ENCODE measurements around the gene ZBTB8A. TPM values are rescaled to one million over a fixed set of nuclear protein-coding genes. Genes with fewer than 3 reads are reported as not detected.
"Not testable (repeated sequence)": the region's sequence is repeated elsewhere in the genome, so short reads cannot be mapped to it uniquely, and the experiment has no call there.

The ZBTB8A gene
- total RNA-seq, 3 donors from 2014 or later = 0.19 to 0.24 (median 0.23) TPM

GRCh38 chr1:32518976-32519375 lies 20.3 kb upstream of the ZBTB8A start:
- ATAC-seq (no peak), DNase-seq (no peak)
- Mint-ChIP-seq H3K4me1 (ENCODE audit: low read depth) (peaks cover 2% of the 10 kb centered on the region), H3K9me3 (no peaks in the 10 kb centered on the region), H3K4me3 (no peak overlapping the region), H3K27me3 (ENCODE audit: low read depth) (peaks cover 15% of the 10 kb centered on the region), H3K36me3 (ENCODE audit: insufficient read depth) (no peaks in the 10 kb centered on the region)

- Mint-ChIP-seq H3K4me1 (ENCODE audit: low read depth) (peaks cover 2% of the 10 kb centered on the region), H3K36me3 (ENCODE audit: insufficient read depth) (no peaks in the 10 kb centered on the region)
Observed at GRCh38 chr1:32521165-32521564, 18.1 kb upstream of the ZBTB8A start.

GRCh38 chr1:32525053-32525452 lies 14.2 kb upstream of the ZBTB8A start:
- no peak for ATAC-seq
- Mint-ChIP-seq H3K27me3 (ENCODE audit: low read depth) (peaks cover 15% of the 10 kb centered on the region), H3K9me3 (no peaks in the 10 kb centered on the region), H3K4me1 (ENCODE audit: low read depth) (peaks cover 2% of the 10 kb centered on the region), H3K36me3 (ENCODE audit: insufficient read depth) (no peaks in the 10 kb centered on the region), H3K4me3 (no peak overlapping the region)
- DNase-seq = no peak

More at GRCh38 chr1:32521165-32521564, 18.1 kb upstream of the ZBTB8A start:
- Mint-ChIP-seq H3K27me3 (ENCODE audit: low read depth) (peaks cover 13% of the 10 kb centered on the region), H3K9me3 (no peaks in the 10 kb centered on the region), H3K4me3 (peak overlapping the region; percentile 55)
- DNase-seq (no peak), ATAC-seq (no peak)

GRCh38 chr1:32525661-32526444 lies 13.4 kb upstream of the ZBTB8A start:
- no peak for DNase-seq
- H3K4me3 Mint-ChIP-seq = no peak overlapping the region
- H3K4me1 Mint-ChIP-seq (ENCODE audit: low read depth) = no peaks in the 10 kb centered on the region
- no peaks in the 10 kb centered on the region for H3K36me3 Mint-ChIP-seq (ENCODE audit: insufficient read depth)
- no peaks in the 10 kb centered on the region for H3K9me3 Mint-ChIP-seq
- ATAC-seq = no peak
- H3K27me3 Mint-ChIP-seq (ENCODE audit: low read depth) = peaks cover 13% of the 10 kb centered on the region

GRCh38 chr1:32528550-32528949 lies 10.7 kb upstream of the ZBTB8A start:
- ATAC-seq; H3K36me3 Mint-ChIP-seq (ENCODE audit: insufficient read depth); H3K4me1 Mint-ChIP-seq (ENCODE audit: low read depth); H3K27me3 Mint-ChIP-seq (ENCODE audit: low read depth); H3K9me3 Mint-ChIP-seq; DNase-seq; H3K4me3 Mint-ChIP-seq: not testable (repeated sequence)

GRCh38 chr1:32533792-32534327 lies 5.4 kb upstream of the ZBTB8A start:
- DNase-seq (no peak), ATAC-seq (no peak)
- peaks cover under 1% of the 10 kb centered on the region for H3K4me1 Mint-ChIP-seq (ENCODE audit: low read depth)
- H3K9me3 Mint-ChIP-seq = no peaks in the 10 kb centered on the region
- no peak overlapping the region for H3K4me3 Mint-ChIP-seq
- H3K27me3 Mint-ChIP-seq (ENCODE audit: low read depth) = peaks cover 22% of the 10 kb centered on the region
- no peaks in the 10 kb centered on the region for H3K36me3 Mint-ChIP-seq (ENCODE audit: insufficient read depth)

GRCh38 chr1:32536117-32536516 lies 3.1 kb upstream of the ZBTB8A start:
- peaks cover 9% of the 10 kb centered on the region for H3K4me1 Mint-ChIP-seq (ENCODE audit: low read depth)
- H3K4me3 Mint-ChIP-seq = no peak overlapping the region
- no peaks in the 10 kb centered on the region for H3K9me3 Mint-ChIP-seq
- peaks cover 38% of the 10 kb centered on the region for H3K27me3 Mint-ChIP-seq (ENCODE audit: low read depth)
- ATAC-seq (no peak), DNase-seq (no peak)
- H3K36me3 Mint-ChIP-seq (ENCODE audit: insufficient read depth) = no peaks in the 10 kb centered on the region

GRCh38 chr1:32536764-32537163 lies 2.5 kb upstream of the ZBTB8A start:
- ATAC-seq (no peak), DNase-seq (no peak)
- peaks cover 9% of the 10 kb centered on the region for H3K4me1 Mint-ChIP-seq (ENCODE audit: low read depth)
- no peaks in the 10 kb centered on the region for H3K9me3 Mint-ChIP-seq
- peaks cover 44% of the 10 kb centered on the region for H3K27me3 Mint-ChIP-seq (ENCODE audit: low read depth)
- no peaks in the 10 kb centered on the region for H3K36me3 Mint-ChIP-seq (ENCODE audit: insufficient read depth)
- no peak overlapping the region for H3K4me3 Mint-ChIP-seq

- DNase-seq (no peak), ATAC-seq (peak; percentile 69 to 78)
- Mint-ChIP-seq H3K4me1 (ENCODE audit: low read depth) (peaks cover 9% of the 10 kb centered on the region), H3K4me3 (peak overlapping the region; percentile 75), H3K27me3 (ENCODE audit: low read depth) (peaks cover 66% of the 10 kb centered on the region), H3K9me3 (no peaks in the 10 kb centered on the region), H3K36me3 (ENCODE audit: insufficient read depth) (no peaks in the 10 kb centered on the region)
Observed at GRCh38 chr1:32539584-32540571, 651 bp downstream of the ZBTB8A start.

GRCh38 chr1:32540605-32541004 lies 1.4 kb downstream of the ZBTB8A start:
- ATAC-seq = no peak
- H3K36me3 Mint-ChIP-seq (ENCODE audit: insufficient read depth) = no peaks in the 10 kb centered on the region
- no peaks in the 10 kb centered on the region for H3K9me3 Mint-ChIP-seq
- H3K27me3 Mint-ChIP-seq (ENCODE audit: low read depth) = peaks cover 66% of the 10 kb centered on the region
- no peak for DNase-seq
- peaks cover 9% of the 10 kb centered on the region for H3K4me1 Mint-ChIP-seq (ENCODE audit: low read depth)
- H3K4me3 Mint-ChIP-seq = peak overlapping the region; percentile 75

GRCh38 chr1:32541064-32541566 lies 1.9 kb downstream of the ZBTB8A start:
- Mint-ChIP-seq H3K36me3 (ENCODE audit: insufficient read depth) (no peaks in the 10 kb centered on the region), H3K4me1 (ENCODE audit: low read depth) (peaks cover 9% of the 10 kb centered on the region), H3K9me3 (no peaks in the 10 kb centered on the region), H3K4me3 (no peak overlapping the region), H3K27me3 (ENCODE audit: low read depth) (peaks cover 66% of the 10 kb centered on the region)
- no peak for DNase-seq
- no peak for ATAC-seq

- no peaks in the 10 kb centered on the region for H3K9me3 Mint-ChIP-seq
- H3K4me1 Mint-ChIP-seq (ENCODE audit: low read depth) = no peaks in the 10 kb centered on the region
- no peaks in the 10 kb centered on the region for H3K36me3 Mint-ChIP-seq (ENCODE audit: insufficient read depth)
- ATAC-seq (no peak), DNase-seq (no peak)
- no peak overlapping the region for H3K4me3 Mint-ChIP-seq
- H3K27me3 Mint-ChIP-seq (ENCODE audit: low read depth) = peaks cover 29% of the 10 kb centered on the region
Observed at GRCh38 chr1:32546611-32547010, 7.4 kb downstream of the ZBTB8A start.

GRCh38 chr1:32549616-32550015 lies 10.4 kb downstream of the ZBTB8A start:
- DNase-seq (no peak), ATAC-seq (no peak)
- no peaks in the 10 kb centered on the region for H3K4me1 Mint-ChIP-seq (ENCODE audit: low read depth)
- no peaks in the 10 kb centered on the region for H3K9me3 Mint-ChIP-seq
- H3K27me3 Mint-ChIP-seq (ENCODE audit: low read depth) = peaks cover 9% of the 10 kb centered on the region
- no peaks in the 10 kb centered on the region for H3K36me3 Mint-ChIP-seq (ENCODE audit: insufficient read depth)
- no peak overlapping the region for H3K4me3 Mint-ChIP-seq

GRCh38 chr1:32554288-32554687 lies 15.1 kb downstream of the ZBTB8A start:
- Mint-ChIP-seq H3K9me3 (no peaks in the 10 kb centered on the region), H3K36me3 (ENCODE audit: insufficient read depth) (no peaks in the 10 kb centered on the region), H3K4me1 (ENCODE audit: low read depth) (no peaks in the 10 kb centered on the region), H3K4me3 (no peak overlapping the region), H3K27me3 (ENCODE audit: low read depth) (peaks cover 5% of the 10 kb centered on the region)
- ATAC-seq = no peak
- DNase-seq = no peak

Measured in activated T-cell treated with anti-CD3 and anti-CD28 coated beads, Interleukin-2, amount 50 U/mL, for 4 hours (primary cell).